Activated B cell treated with CpG ODN at 0.5 μM for 24 hours (primary cell): Measurements from ENCODE around the gene U2AF1L4. TPM values are rescaled to one million over a fixed set of nuclear protein-coding genes. Genes with fewer than 3 reads are reported as not detected.
A peak's percentile ranks its signal among the peaks of the same experiment; 100 is the strongest.

Experiments used
- ATAC-seq: fragments of 200-7000 bp; cut with Tn5 transposase; one replicate; pipeline ENCODE4 v1.10.0; 2021; ENCODE audit warnings: low read depth, mild to moderate bottlenecking, moderate library complexity
- CTCF ChIA-PET: fragments of 350-600 bp; sonication (Branson Sonifier 250); formaldehyde crosslinking; loops from one replicate; lab custom pipeline; 2021; ENCODE audit warnings: antibody characterized with exemption; lab: Charles Lee
- POLR2A ChIA-PET: fragments of 350-600 bp; sonication (Branson Sonifier 250); formaldehyde crosslinking; loops from one replicate; lab custom pipeline; 2021; ENCODE audit warnings: antibody characterized with exemption; lab: Charles Lee
- DNase-seq: peaks from one replicate; pipeline ENCODE4 v3.0.0; 2022
- H3K27ac Mint-ChIP-seq: one replicate; pipeline ENCODE4 v1.8.0; 2020; ENCODE audit warnings: mixed read lengths
- H3K27me3 Mint-ChIP-seq: one replicate; pipeline ENCODE4 v1.8.0; 2021; ENCODE audit warnings: mixed read lengths
- H3K36me3 Mint-ChIP-seq: one replicate; pipeline ENCODE4 v1.8.0; 2021; ENCODE audit warnings: low read depth, mixed read lengths
- H3K4me1 Mint-ChIP-seq: one replicate; pipeline ENCODE4 v1.8.0; 2021; ENCODE audit warnings: mixed read lengths
- H3K4me3 Mint-ChIP-seq: one replicate; pipeline ENCODE4 v1.8.0; 2020; ENCODE audit warnings: mild to moderate bottlenecking, mixed read lengths
- H3K9me3 Mint-ChIP-seq: one replicate; pipeline ENCODE4 v1.8.0; 2020; ENCODE audit warnings: mixed read lengths
- CTCF ChIP-seq: fragments of 200-600 bp; IDR thresholded peaks from one replicate; pipeline ENCODE4 v1.8.0; 2022; ENCODE audit warnings: antibody characterized with exemption, mild to moderate bottlenecking
- intact Hi-C: fragments of 100-400 bp; cut with micrococcal nuclease; formaldehyde crosslinking; loops from one replicate; pipeline ENCODE4 v1.15.1; 2024
- total RNA-seq: library from RNA; stranded (reverse); gene quantifications from 2 replicates; pipeline ENCODE4 v1.2.3, GENCODE V29; 2022

U2AF1L4 gene
- total RNA-seq, 1 donor from 2014 or later, result 46.1 TPM

- intact Hi-C loops, result no loop called here
- H3K36me3 Mint-ChIP-seq, result peaks cover 7% of the 10 kb centered on the region
- H3K4me1 Mint-ChIP-seq, result peaks cover 5% of the 10 kb centered on the region
- DNase-seq (no peak), ATAC-seq (no peak)
- ChIA-PET CTCF (no interaction called here), POLR2A (no interaction called here)
- no peaks in the 10 kb centered on the region for H3K27me3 Mint-ChIP-seq
- H3K4me3 Mint-ChIP-seq, result no peak overlapping the region
- no peaks in the 10 kb centered on the region for H3K9me3 Mint-ChIP-seq
- TF ChIP-seq CTCF, result no peak
- H3K27ac Mint-ChIP-seq, result no peak overlapping the region
Measured at GRCh38 chr19:35780058-35780457, 34.8 kb upstream of the U2AF1L4 start.

- peaks cover 9% of the 10 kb centered on the region for H3K4me1 Mint-ChIP-seq
- H3K9me3 Mint-ChIP-seq, result no peaks in the 10 kb centered on the region
- ATAC-seq (no peak), DNase-seq (no peak)
- ChIA-PET CTCF (no interaction called here), POLR2A (no interaction called here)
- intact Hi-C loops, result loop anchor here (5.0 kb wide), 2 partner anchors 87 to 88 kb away; partner anchors contain the start of gene APLP1
- no peak overlapping the region for H3K27ac Mint-ChIP-seq
- H3K4me3 Mint-ChIP-seq, result no peak overlapping the region
- no peaks in the 10 kb centered on the region for H3K27me3 Mint-ChIP-seq
- H3K36me3 Mint-ChIP-seq, result peaks cover 7% of the 10 kb centered on the region
- no peak for TF ChIP-seq CTCF
Measured at GRCh38 chr19:35779033-35779432, 33.8 kb upstream of the U2AF1L4 start.

DNA sequence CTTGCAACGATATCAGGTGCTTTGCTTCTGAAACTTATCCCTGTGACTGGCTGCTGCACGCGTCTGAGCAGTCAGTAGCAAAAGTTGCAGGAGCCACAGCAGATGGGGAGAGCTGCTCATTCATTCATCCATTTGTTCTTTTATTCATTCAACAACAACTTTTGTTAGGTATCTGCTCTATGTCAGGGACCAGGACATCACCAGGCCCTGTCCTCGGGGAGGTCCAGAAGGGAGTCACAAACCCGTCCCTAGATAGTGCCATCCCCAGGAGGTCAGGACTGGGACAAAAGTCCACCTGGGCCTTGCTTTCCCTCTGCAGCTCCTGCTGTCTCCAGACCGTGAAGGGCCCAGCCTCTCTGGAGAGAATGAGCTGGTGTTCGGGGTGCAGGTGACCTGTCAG, 32.7 kb upstream of the U2AF1L4 start:
- ChIA-PET POLR2A (no interaction called here), CTCF (no interaction called here)
- DNase-seq (no peak), ATAC-seq (no peak)
- TF ChIP-seq CTCF, result no peak
- Mint-ChIP-seq H3K4me1 (peaks cover 9% of the 10 kb centered on the region), H3K36me3 (peaks cover 7% of the 10 kb centered on the region), H3K9me3 (no peaks in the 10 kb centered on the region), H3K27me3 (no peaks in the 10 kb centered on the region), H3K27ac (no peak overlapping the region), H3K4me3 (no peak overlapping the region)
- intact Hi-C loops, result loop anchor here (5.0 kb wide), 2 partner anchors 86 to 89 kb away; partner anchors contain the start of gene APLP1

GRCh38 chr19:35777086-35777841, 32.0 kb upstream of the U2AF1L4 start:
- ChIA-PET CTCF (no interaction called here), POLR2A (interaction anchor here (1.1 to 1.7 kb wide), 2 partner anchors 33 to 40 kb away, joined by 3 to 7 read pairs; no protein-coding TSS in a partner anchor)
- Mint-ChIP-seq H3K9me3 (no peaks in the 10 kb centered on the region), H3K4me1 (peaks cover 9% of the 10 kb centered on the region), H3K36me3 (peaks cover 6% of the 10 kb centered on the region), H3K4me3 (peak overlapping the region; percentile 47), H3K27ac (no peak overlapping the region), H3K27me3 (no peaks in the 10 kb centered on the region)
- no peak for DNase-seq
- intact Hi-C loops, result loop anchor here (5.0 kb wide), 2 partner anchors 85 to 90 kb away; partner anchors contain the start of gene APLP1
- no peak for ATAC-seq
- no peak for TF ChIP-seq CTCF

GRCh38 chr19:35776102-35776788, 31.0 kb upstream of the U2AF1L4 start:
- Mint-ChIP-seq H3K36me3 (peaks cover 3% of the 10 kb centered on the region), H3K27me3 (no peaks in the 10 kb centered on the region), H3K27ac (no peak overlapping the region), H3K4me3 (peak overlapping the region; percentile 78), H3K4me1 (peaks cover 9% of the 10 kb centered on the region), H3K9me3 (no peaks in the 10 kb centered on the region)
- intact Hi-C loops, result loop anchor here (5.0 kb wide), 2 partner anchors 84 to 91 kb away; partner anchors contain the start of gene APLP1
- ATAC-seq (no peak), DNase-seq (no peak)
- CTCF ChIA-PET, result no interaction called here
- no peak for TF ChIP-seq CTCF
- POLR2A ChIA-PET, result interaction anchor here (1.1 to 1.7 kb wide), 2 partner anchors 32 to 39 kb away, joined by 3 to 7 read pairs; no protein-coding TSS in a partner anchor
